ENCODE results near the gene PTGFRN.

DNA sequence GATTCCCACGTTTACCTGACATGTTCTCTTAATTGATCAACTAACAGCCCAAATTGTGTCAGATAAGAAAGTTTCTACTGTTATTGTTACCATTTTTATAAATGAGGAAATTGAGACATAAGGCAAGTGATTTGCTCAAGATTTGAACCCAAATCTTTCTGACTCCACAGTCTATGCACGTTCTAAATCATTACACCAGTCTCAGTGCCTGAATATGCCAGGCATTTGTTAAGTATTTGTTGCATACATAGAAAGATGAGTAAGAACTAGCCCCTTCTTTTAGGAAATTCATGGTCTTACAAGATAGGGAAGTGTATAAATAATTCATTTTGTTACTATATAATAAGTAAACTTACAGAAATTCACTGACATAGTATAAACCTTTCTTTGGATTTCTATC is 84.7 kb downstream of the PTGFRN start:
- no peak for TF ChIP-seq PATZ1 (CRISPR knock-in tag; IDR thresholded peaks at IDR 0.05; ENCODE audit: borderline replicate concordance)
- no peak for TF ChIP-seq TOX (CRISPR knock-in tag; IDR thresholded peaks at IDR 0.05; ENCODE audit: borderline replicate concordance)
- TF ChIP-seq ZNF565 (CRISPR knock-in tag; conservative IDR thresholded peaks at IDR 0.05; ENCODE audit: low read depth) = no peak
- TF ChIP-seq ARNTL (CRISPR knock-in tag; IDR thresholded peaks at IDR 0.05; ENCODE audit: borderline replicate concordance, low read depth) = no peak
- TF ChIP-seq OSR1 (CRISPR knock-in tag; IDR thresholded peaks at IDR 0.05) = no peak
- no peak for TF ChIP-seq SNAI2 (CRISPR knock-in tag; IDR thresholded peaks at IDR 0.05)
- TF ChIP-seq ESRRG (CRISPR knock-in tag; IDR thresholded peaks at IDR 0.05) = no peak
- no peak for TF ChIP-seq CSDC2 (CRISPR knock-in tag; IDR thresholded peaks at IDR 0.05)
- TF ChIP-seq ZFP30 (CRISPR knock-in tag; IDR thresholded peaks at IDR 0.05) = no peak
- no peak for TF ChIP-seq BACH2 (CRISPR knock-in tag; IDR thresholded peaks at IDR 0.05; ENCODE audit: borderline replicate concordance)
- no peak for TF ChIP-seq ZNF70 (CRISPR knock-in tag; IDR thresholded peaks at IDR 0.05)
- no peak for TF ChIP-seq GLIS3 (CRISPR knock-in tag; IDR thresholded peaks at IDR 0.05)
